WTC11 (cell line): ENCODE results near the gene TRAPPC3. TPM values are rescaled to one million over a fixed set of nuclear protein-coding genes. Genes with fewer than 3 reads are reported as not detected.

Experiments used
- ARID4B ChIP-seq: sonication (generic); formaldehyde crosslinking; IDR thresholded peaks from 2 replicates; pipeline ENCODE4 v1.8.0; 2023; ENCODE audit warnings: missing genetic modification reagents, mild to moderate bottlenecking, borderline replicate concordance
- ATF3 ChIP-seq: sonication (generic); formaldehyde crosslinking; conservative IDR thresholded peaks from 2 replicates; pipeline ENCODE4 v1.8.1; 2022; ENCODE audit warnings: mild to moderate bottlenecking, missing genetic modification reagents
- CBFB ChIP-seq: sonication (generic); formaldehyde crosslinking; IDR thresholded peaks from 2 replicates; pipeline ENCODE4 v1.8.1; 2022; ENCODE audit warnings: mild to moderate bottlenecking, low read depth, missing genetic modification reagents
- ETV6 ChIP-seq: sonication (generic); formaldehyde crosslinking; IDR thresholded peaks from 2 replicates; pipeline ENCODE4 v1.8.1; 2022; ENCODE audit warnings: mild to moderate bottlenecking, missing genetic modification reagents
- FOXJ3 ChIP-seq: sonication (generic); formaldehyde crosslinking; IDR thresholded peaks from 2 replicates; pipeline ENCODE4 v1.9.0; 2021; ENCODE audit warnings: missing genetic modification reagents, mild to moderate bottlenecking, borderline replicate concordance
- GRHL2 ChIP-seq: fragments of 250-450 bp; sonication (Bioruptor Pico); IDR thresholded peaks from 2 replicates; pipeline ENCODE4 v1.8.0; 2022; ENCODE audit warnings: mild to moderate bottlenecking, moderate library complexity; ENCODE audit not compliant: insufficient replicate concordance, severe bottlenecking
- GTF2I ChIP-seq: fragments of 250-450 bp; sonication (Bioruptor Pico); conservative IDR thresholded peaks from 2 replicates; pipeline ENCODE4 v1.4.0; 2021; ENCODE audit warnings: mild to moderate bottlenecking
- HMGXB4 ChIP-seq: sonication (generic); formaldehyde crosslinking; IDR thresholded peaks from 2 replicates; pipeline ENCODE4 v1.8.1; 2023; ENCODE audit warnings: mild to moderate bottlenecking, moderate library complexity, missing genetic modification reagents
- MAX ChIP-seq: sonication (generic); formaldehyde crosslinking; IDR thresholded peaks from 2 replicates; pipeline ENCODE4 v1.8.0; 2022; ENCODE audit warnings: mild to moderate bottlenecking, missing genetic modification reagents
- MYBL2 ChIP-seq: sonication (generic); formaldehyde crosslinking; IDR thresholded peaks from 2 replicates; pipeline ENCODE4 v1.8.1; 2023; ENCODE audit warnings: mild to moderate bottlenecking, moderate library complexity, missing genetic modification reagents
- NFATC4 ChIP-seq: fragments of 250-450 bp; sonication (Bioruptor Pico); IDR thresholded peaks from 2 replicates; pipeline ENCODE4 v1.9.0; 2021; ENCODE audit warnings: mild to moderate bottlenecking
- NFE2L1 ChIP-seq: sonication (generic); formaldehyde crosslinking; IDR thresholded peaks from 2 replicates; pipeline ENCODE4 v1.8.1; 2023; ENCODE audit warnings: missing genetic modification reagents
- PRRX2 ChIP-seq: fragments of 250-450 bp; sonication (Bioruptor Pico); IDR thresholded peaks from 2 replicates; pipeline ENCODE4 v1.8.0; 2021; ENCODE audit warnings: mild to moderate bottlenecking
- SP1 ChIP-seq: sonication (generic); formaldehyde crosslinking; conservative IDR thresholded peaks from 2 replicates; pipeline ENCODE4 v1.8.1; 2022; ENCODE audit warnings: missing genetic modification reagents
- TCF7 ChIP-seq: sonication (generic); formaldehyde crosslinking; IDR thresholded peaks from 2 replicates; pipeline ENCODE4 v1.8.0; 2022; ENCODE audit warnings: mild to moderate bottlenecking, low read depth, missing genetic modification reagents, moderate library complexity
- TEAD1 ChIP-seq: sonication (generic); formaldehyde crosslinking; IDR thresholded peaks from 2 replicates; pipeline ENCODE4 v1.8.0; 2022; ENCODE audit warnings: mild to moderate bottlenecking, missing genetic modification reagents
- USF1 ChIP-seq: sonication (generic); formaldehyde crosslinking; IDR thresholded peaks from 2 replicates; pipeline ENCODE4 v1.8.0; 2022; ENCODE audit warnings: mild to moderate bottlenecking, missing genetic modification reagents
- USF2 ChIP-seq: sonication (generic); formaldehyde crosslinking; IDR thresholded peaks from 2 replicates; pipeline ENCODE4 v1.8.1; 2023; ENCODE audit warnings: mild to moderate bottlenecking, missing genetic modification reagents, moderate library complexity
- ZBTB43 ChIP-seq: sonication (generic); formaldehyde crosslinking; IDR thresholded peaks from 2 replicates; pipeline ENCODE4 v1.8.1; 2023; ENCODE audit warnings: mild to moderate bottlenecking, missing genetic modification reagents
- ZMAT4 ChIP-seq: fragments of 250-450 bp; sonication (Bioruptor Pico); IDR thresholded peaks from 2 replicates; pipeline ENCODE4 v1.9.0; 2021; ENCODE audit warnings: mild to moderate bottlenecking
- ZNF121 ChIP-seq: sonication (generic); formaldehyde crosslinking; IDR thresholded peaks from 2 replicates; pipeline ENCODE4 v1.8.0; 2023; ENCODE audit warnings: missing genetic modification reagents
- ZNF138 ChIP-seq: sonication (generic); formaldehyde crosslinking; conservative IDR thresholded peaks from 2 replicates; pipeline ENCODE4 v1.8.1; 2022; ENCODE audit warnings: mild to moderate bottlenecking, moderate library complexity, missing genetic modification reagents
- ZNF423 ChIP-seq: fragments of 250-450 bp; sonication (Bioruptor Pico); IDR thresholded peaks from 2 replicates; pipeline ENCODE4 v2.1.2; 2022; ENCODE audit warnings: mild to moderate bottlenecking, moderate library complexity
- ZSCAN18 ChIP-seq: fragments of 250-450 bp; sonication (Bioruptor Pico); IDR thresholded peaks from 2 replicates; pipeline ENCODE4 v2.1.2; 2022; ENCODE audit warnings: mild to moderate bottlenecking, moderate library complexity
- total RNA-seq: library from RNA; stranded (reverse); gene quantifications from 3 replicates; pipeline ENCODE4 v1.2.3, GENCODE V29; 2021

The TRAPPC3 gene
- total RNA-seq, 1 experiment from 2014 or later = 48.9 TPM

GRCh38 chr1:36156329-36157114 lies 7.2 kb upstream of the TRAPPC3 start (continued):
- TF ChIP-seq ARID4B (CRISPR knock-in tag) (peak; percentile 90; the same call in 1 of the 2 replicates), HMGXB4 (CRISPR knock-in tag) (peak; percentile 14; the same call in 1 of the 2 replicates), ZNF138 (CRISPR knock-in tag) (no peak), ZBTB43 (no peak), MAX (CRISPR knock-in tag) (peak; percentile 72), FOXJ3 (CRISPR knock-in tag) (no peak), GTF2I (peak; percentile 92), PRRX2 (CRISPR knock-in tag) (no peak), MYBL2 (CRISPR knock-in tag) (peak; percentile 43; the same call in 1 of the 2 replicates), ZNF121 (0 out of 2 replicates have a peak, but pooled peaks have one; percentile 27), ATF3 (CRISPR knock-in tag) (no peak), SP1 (CRISPR knock-in tag) (no peak; the same call in none of the 2 replicates), USF2 (peak; percentile 77), CBFB (CRISPR knock-in tag) (no peak), NFATC4 (CRISPR knock-in tag) (no peak), ZMAT4 (CRISPR knock-in tag) (no peak), TEAD1 (CRISPR knock-in tag) (peak; percentile 80), GRHL2 (CRISPR knock-in tag) (no peak), ZSCAN18 (no peak), ZNF423 (CRISPR knock-in tag) (no peak), USF1 (CRISPR knock-in tag) (peak; percentile 82), ETV6 (peak; percentile 20; the same call in 1 of the 2 replicates), NFE2L1 (0 out of 2 replicates have a peak, but pooled peaks have one; percentile 31), TCF7 (CRISPR knock-in tag) (no peak)
- TF ChIP-seq, all 79 proteins: peak for 13
